Measurements from ENCODE around the gene EVA1C.
"Not testable (repeated sequence)": the region's sequence is repeated elsewhere in the genome, so short reads cannot be mapped to it uniquely, and the experiment has no call there.

Gene EVA1C

GRCh38 chr21:32412162-32413014, at the start of gene EVA1C:
Gene EVA1C, plus strand, starts transcription at chr21:32412706. Its CDS starts 148 bp downstream, at chr21:32412854.
- H3K4me3 ChIP-seq (ENCODE audit: low read length): peak within 1 kb of the TSS; percentile 15; the same call in 1 of the 2 replicates

GRCh38 chr21:32364387-32364786, 48.1 kb upstream of the EVA1C start:
- TF ChIP-seq ZNF274 (IDR thresholded peaks at IDR 0.05; ENCODE audit: low read depth, low read length): no peak
- H3K4me3 ChIP-seq (ENCODE audit: low read length): no peak overlapping the region

More at GRCh38 chr21:32412162-32413014, at the start of gene EVA1C:
- no peak for TF ChIP-seq ZNF274 (IDR thresholded peaks at IDR 0.05; ENCODE audit: low read depth, low read length)

DNA sequence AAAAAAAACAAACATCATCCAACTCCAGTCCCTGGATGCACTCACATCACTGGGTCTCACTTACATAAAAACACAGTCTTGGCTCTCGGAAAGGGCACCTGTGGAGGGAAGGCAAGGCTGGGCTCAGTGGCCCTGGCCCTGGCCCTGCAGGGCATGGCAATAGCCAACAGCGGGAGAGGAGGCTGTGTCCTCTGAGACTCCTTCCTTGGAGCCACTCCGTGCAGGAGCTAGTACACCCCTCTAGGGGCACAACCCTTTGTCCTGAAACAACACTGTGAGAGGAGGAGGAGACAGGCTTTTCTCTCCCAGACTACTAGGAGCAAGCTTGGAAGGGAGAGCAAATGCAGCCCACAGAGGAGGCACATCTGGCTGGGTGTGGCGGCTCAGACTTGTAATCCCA, 47.7 kb upstream of the EVA1C start:
- no peak overlapping the region for H3K4me3 ChIP-seq (ENCODE audit: low read length)
- no peak for TF ChIP-seq ZNF274 (IDR thresholded peaks at IDR 0.05; ENCODE audit: low read depth, low read length)

DNA sequence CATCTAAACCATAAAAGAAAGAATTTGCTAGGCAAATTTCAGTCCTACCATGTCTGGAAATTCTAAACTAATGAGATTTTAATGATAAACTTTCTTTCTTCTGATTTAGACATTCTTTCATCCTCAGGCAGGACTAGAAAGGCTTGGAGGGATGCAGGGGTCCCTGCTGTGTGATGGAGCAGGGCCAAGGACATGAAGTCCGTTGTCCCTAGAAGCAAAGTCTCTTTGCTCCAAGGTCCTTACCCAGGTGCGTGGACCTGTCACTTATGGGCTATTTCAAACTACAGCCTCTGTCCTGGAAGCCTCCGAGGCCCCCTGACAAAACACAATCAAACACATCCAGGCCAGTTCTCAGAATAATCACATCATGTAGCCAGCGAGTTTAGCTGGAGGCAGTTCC, 46.3 kb upstream of the EVA1C start:
- TF ChIP-seq ZNF274 (IDR thresholded peaks at IDR 0.05; ENCODE audit: low read depth, low read length): no peak

GRCh38 chr21:32367158-32367557, 45.3 kb upstream of the EVA1C start:
- no peak overlapping the region for H3K4me3 ChIP-seq (ENCODE audit: low read length)
- no peak for TF ChIP-seq ZNF274 (IDR thresholded peaks at IDR 0.05; ENCODE audit: low read depth, low read length)

More for the DNA sequence above, 46.3 kb upstream of the EVA1C start:
- no peak overlapping the region for H3K4me3 ChIP-seq (ENCODE audit: low read length)

- no peak for TF ChIP-seq ZNF274 (IDR thresholded peaks at IDR 0.05; ENCODE audit: low read depth, low read length)
- H3K4me3 ChIP-seq (ENCODE audit: low read length): no peak overlapping the region
Observed at GRCh38 chr21:32368386-32368785, 44.1 kb upstream of the EVA1C start.

- H3K4me3 ChIP-seq (ENCODE audit: low read length): not testable (repeated sequence)
Observed at GRCh38 chr21:32368961-32369360, 43.5 kb upstream of the EVA1C start.

GRCh38 chr21:32370998-32371766, 41.3 kb upstream of the EVA1C start:
- no peak for TF ChIP-seq ZNF274 (IDR thresholded peaks at IDR 0.05; ENCODE audit: low read depth, low read length)

DNA sequence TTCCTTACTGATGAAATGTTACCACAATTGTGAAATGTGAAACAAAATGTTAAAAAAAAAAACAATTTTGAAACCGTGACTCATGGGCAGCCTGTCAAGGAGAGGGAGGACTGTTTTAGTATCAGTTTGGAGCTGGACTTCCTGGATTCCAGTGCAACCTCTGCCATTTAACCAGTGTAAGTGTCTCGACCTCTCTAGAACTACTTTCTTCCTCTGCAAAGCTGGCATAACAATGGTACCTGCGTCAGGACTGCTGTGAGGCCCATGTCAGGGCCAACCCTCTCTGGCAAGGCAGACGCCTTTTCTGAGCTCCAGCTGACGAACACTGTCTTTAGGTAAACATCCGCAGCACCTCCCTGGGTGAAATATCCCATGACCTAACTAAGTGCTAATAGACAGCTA, 40.6 kb upstream of the EVA1C start:
- TF ChIP-seq ZNF274 (IDR thresholded peaks at IDR 0.05; ENCODE audit: low read depth, low read length): no peak
- no peak overlapping the region for H3K4me3 ChIP-seq (ENCODE audit: low read length)

More at GRCh38 chr21:32370998-32371766, 41.3 kb upstream of the EVA1C start:
- no peak overlapping the region for H3K4me3 ChIP-seq (ENCODE audit: low read length)

DNA sequence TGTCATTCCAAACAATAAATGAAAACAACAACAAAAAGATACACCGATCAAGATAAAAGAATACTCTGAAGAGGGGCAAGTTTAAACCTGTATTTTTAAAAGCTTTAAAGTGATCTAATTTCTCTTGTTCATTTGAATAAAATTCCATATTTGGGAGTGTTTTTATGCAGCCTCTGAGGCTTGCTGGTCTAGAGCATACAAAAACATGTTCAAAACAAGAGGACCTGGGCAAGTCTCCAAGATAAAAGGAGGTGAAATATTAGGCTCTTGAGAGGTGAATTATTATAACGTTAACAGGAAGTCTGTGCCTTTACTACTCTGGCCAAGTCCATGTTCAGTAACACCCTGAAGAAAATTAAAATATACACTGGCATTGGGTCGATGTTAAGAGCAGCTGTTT, 39.8 kb upstream of the EVA1C start:
- TF ChIP-seq ZNF274 (IDR thresholded peaks at IDR 0.05; ENCODE audit: low read depth, low read length): no peak
- no peak overlapping the region for H3K4me3 ChIP-seq (ENCODE audit: low read length)

GRCh38 chr21:32377506-32377905, 35.0 kb upstream of the EVA1C start:
- H3K4me3 ChIP-seq (ENCODE audit: low read length): no peak overlapping the region
- TF ChIP-seq ZNF274 (IDR thresholded peaks at IDR 0.05; ENCODE audit: low read depth, low read length): no peak

GRCh38 chr21:32377991-32378390, 34.5 kb upstream of the EVA1C start:
- no peak for TF ChIP-seq ZNF274 (IDR thresholded peaks at IDR 0.05; ENCODE audit: low read depth, low read length)
- no peak overlapping the region for H3K4me3 ChIP-seq (ENCODE audit: low read length)

GRCh38 chr21:32378956-32379355, 33.5 kb upstream of the EVA1C start:
- H3K4me3 ChIP-seq (ENCODE audit: low read length): no peak overlapping the region
- TF ChIP-seq ZNF274 (IDR thresholded peaks at IDR 0.05; ENCODE audit: low read depth, low read length): no peak

GRCh38 chr21:32380940-32381339, 31.6 kb upstream of the EVA1C start:
- H3K4me3 ChIP-seq (ENCODE audit: low read length): no peak overlapping the region
- no peak for TF ChIP-seq ZNF274 (IDR thresholded peaks at IDR 0.05; ENCODE audit: low read depth, low read length)

DNA sequence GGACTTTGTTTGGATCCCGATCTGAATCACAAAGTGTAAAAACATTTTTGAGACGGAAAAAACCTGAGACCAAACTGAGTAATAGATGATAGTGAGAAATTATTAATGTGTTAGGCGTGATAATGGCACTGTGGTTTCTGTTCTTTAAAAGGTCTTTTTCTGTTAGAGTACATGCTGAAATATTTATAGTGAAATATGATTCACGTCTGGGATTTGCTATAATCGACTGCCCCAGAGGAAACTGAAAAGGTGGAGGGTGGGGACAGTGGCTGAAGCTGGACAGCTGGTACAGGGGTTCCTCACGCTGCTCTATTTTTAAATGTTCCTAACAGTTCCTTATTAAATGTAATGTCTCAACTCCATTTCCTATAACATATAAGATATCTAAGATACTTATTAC, 30.9 kb upstream of the EVA1C start:
- no peak for TF ChIP-seq ZNF274 (IDR thresholded peaks at IDR 0.05; ENCODE audit: low read depth, low read length)
- no peak overlapping the region for H3K4me3 ChIP-seq (ENCODE audit: low read length)
